H7 (cell line): Measurements from ENCODE around the gene KRT86. TPM values are rescaled to one million over a fixed set of nuclear protein-coding genes. Genes with fewer than 3 reads are reported as not detected.
"Not testable (repeated sequence)": the region's sequence is repeated elsewhere in the genome, so short reads cannot be mapped to it uniquely, and the experiment has no call there.

Experiments
- DNase-seq: peaks from one replicate; pipeline ENCODE4 v3.0.0; 2012
- H3K27me3 ChIP-seq: 2 replicates; pipeline ENCODE4 v1.6.0; 2011; ENCODE audit warnings: mild to moderate bottlenecking, low read length; ENCODE audit not compliant: control insufficient read depth, insufficient read depth
- H3K36me3 ChIP-seq: replicated peaks from 2 replicates; pipeline ENCODE4 v1.5.1; 2011; ENCODE audit warnings: low read length; ENCODE audit not compliant: control insufficient read depth, insufficient read depth
- H3K4me3 ChIP-seq: 2 replicates; pipeline ENCODE4 v1.5.1; 2011; ENCODE audit warnings: low read depth, mild to moderate bottlenecking, control low read depth, low read length, moderate library complexity; ENCODE audit not compliant: insufficient read depth
- total RNA-seq: library from RNA; depleted of rRNA; stranded (reverse); fragments of >200 nt; shearing (Covaris generic); gene quantifications from 2 replicates; pipeline ENCODE4 v1.2.3, GENCODE V29; 2014

The KRT86 gene
- total RNA-seq, 1 experiment from 2014 or later: not detected

DNA sequence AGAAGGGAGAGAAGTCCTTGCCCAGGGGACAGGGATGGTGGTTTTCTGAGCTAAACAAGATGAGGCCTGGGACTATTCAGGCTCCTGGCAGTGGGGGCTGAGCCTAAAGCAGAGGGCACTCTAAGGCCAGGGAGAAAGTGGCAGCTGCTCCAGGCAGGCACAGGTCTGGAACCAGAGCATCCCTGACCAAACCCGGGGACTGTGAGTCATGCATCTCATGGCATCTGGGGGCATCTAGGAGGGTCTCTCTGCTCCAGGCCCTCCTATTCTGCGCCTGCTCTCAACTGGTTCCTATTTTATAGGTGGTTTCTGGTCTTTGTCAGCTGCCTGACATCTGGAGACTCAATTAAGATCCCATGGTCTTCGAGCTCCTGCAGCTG, 29.8 kb upstream of the KRT86 start:
- peak; percentile 36 for DNase-seq
- Histone ChIP-seq H3K27me3 (peaks cover 2% of the 10 kb centered on the region; the same call in 1 of the 2 replicates), H3K36me3 (no peaks in the 10 kb centered on the region), H3K4me3 (no peak overlapping the region)

DNA sequence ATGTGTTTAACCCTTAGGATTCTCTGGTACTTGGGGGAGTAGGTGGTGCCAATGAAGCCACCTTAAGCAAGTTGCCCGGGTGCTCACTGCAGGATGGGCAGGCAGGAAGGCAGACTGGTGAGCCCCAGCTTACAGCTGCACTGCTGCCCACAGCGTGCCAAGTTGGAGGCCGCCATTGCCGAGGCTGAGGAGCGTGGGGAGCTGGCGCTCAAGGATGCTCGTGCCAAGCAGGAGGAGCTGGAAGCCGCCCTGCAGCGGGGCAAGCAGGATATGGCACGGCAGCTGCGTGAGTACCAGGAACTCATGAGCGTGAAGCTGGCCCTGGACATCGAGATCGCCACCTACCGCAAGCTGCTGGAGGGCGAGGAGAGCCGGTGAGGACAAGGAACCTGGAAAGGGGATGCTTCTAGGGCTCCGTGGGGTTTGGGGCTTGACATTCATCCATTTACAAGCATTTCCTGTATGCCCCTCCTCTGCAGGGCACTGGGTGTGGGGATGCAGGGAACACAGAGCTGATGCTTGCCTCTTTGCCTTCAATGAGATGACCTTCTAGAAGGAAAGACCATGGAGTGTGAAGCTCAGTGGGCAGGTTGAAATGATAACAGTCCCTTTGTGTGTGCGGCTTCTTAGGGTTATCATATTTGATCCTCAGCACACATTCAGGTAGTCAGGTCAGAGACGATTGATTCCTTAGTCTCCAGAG, 29.0 kb upstream of the KRT86 start:
- Histone ChIP-seq H3K36me3 (no peaks in the 10 kb centered on the region), H3K4me3 (no peak overlapping the region), H3K27me3 (peaks cover 10% of the 10 kb centered on the region)
- no peak for DNase-seq

DNA sequence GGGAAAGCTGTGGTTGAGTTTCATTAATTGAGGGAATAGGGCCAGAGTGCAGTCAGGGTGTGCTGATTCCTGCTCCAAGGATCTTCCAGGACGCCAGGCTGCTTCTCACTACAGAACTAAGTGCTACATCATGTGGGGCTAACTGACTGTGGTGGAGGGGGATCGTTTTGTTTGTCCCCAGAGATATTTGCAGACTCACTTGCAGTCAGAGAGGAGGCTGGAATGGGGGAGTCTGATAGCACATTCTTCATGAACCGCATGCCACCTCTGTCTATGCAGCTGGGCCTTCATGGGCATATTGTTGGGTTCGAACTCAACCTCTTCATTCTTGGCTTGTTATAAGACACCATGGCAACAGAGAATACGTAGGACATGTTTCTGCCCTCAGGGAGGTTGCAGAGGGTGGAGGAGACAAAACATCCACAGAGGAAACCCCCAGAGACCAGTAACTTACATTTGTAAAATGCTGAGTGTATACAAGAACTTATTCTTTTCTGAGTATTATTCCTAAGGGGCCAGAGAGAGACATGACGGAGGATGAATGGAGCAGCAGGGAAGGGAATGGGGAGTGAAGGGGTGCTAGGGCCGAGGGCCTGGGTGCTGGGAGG, 28.4 kb upstream of the KRT86 start:
- H3K36me3 ChIP-seq: no peaks in the 10 kb centered on the region
- no peak overlapping the region for H3K4me3 ChIP-seq
- peaks cover 14% of the 10 kb centered on the region for H3K27me3 ChIP-seq
- DNase-seq: no peak

DNA sequence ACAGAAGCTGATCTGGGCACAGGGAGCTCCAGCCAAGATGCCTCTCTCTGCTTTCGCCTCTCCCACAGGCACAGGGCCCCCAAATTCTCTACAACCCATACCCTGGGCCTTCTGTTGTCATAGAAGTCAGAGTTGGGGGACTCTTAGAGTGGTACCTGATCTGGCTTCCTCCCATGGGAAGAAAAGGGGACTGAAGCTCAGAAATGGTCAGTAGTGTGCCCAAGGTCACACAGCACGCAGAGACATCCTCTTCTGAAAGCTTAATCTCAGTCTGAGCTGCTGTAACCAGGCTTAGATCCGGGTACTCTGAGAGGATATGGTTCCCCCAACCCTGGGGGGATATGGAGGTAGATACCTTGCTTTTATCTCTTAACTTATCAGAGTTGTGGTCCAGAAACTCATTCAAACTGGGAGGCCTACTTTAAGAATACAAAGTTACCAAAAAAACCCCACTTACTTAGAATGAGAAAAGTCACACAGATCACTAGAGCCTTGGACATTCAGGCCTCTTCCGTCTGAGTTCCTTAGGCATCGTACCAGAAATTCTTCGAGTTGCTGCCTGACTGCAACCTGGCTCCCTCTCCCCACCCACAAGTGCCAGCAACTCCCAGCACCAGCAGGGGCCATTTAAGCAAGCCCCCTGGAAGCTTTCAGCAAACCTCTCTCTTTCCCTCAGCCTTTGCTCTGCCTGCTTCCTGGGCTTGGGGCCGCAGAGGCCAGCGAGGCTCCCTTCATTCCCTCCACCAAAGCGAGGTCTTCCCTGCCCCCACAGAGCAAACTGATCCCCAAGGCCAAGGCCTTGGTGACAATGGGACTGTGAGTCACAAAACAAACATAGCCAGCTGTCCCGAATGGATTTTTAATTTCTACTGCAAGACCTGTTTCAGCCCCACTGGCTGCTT, 27.5 kb upstream of the KRT86 start:
- Histone ChIP-seq H3K27me3 (peaks cover 14% of the 10 kb centered on the region), H3K36me3 (no peaks in the 10 kb centered on the region), H3K4me3 (no peak overlapping the region)
- peak; percentile 52 for DNase-seq

DNA sequence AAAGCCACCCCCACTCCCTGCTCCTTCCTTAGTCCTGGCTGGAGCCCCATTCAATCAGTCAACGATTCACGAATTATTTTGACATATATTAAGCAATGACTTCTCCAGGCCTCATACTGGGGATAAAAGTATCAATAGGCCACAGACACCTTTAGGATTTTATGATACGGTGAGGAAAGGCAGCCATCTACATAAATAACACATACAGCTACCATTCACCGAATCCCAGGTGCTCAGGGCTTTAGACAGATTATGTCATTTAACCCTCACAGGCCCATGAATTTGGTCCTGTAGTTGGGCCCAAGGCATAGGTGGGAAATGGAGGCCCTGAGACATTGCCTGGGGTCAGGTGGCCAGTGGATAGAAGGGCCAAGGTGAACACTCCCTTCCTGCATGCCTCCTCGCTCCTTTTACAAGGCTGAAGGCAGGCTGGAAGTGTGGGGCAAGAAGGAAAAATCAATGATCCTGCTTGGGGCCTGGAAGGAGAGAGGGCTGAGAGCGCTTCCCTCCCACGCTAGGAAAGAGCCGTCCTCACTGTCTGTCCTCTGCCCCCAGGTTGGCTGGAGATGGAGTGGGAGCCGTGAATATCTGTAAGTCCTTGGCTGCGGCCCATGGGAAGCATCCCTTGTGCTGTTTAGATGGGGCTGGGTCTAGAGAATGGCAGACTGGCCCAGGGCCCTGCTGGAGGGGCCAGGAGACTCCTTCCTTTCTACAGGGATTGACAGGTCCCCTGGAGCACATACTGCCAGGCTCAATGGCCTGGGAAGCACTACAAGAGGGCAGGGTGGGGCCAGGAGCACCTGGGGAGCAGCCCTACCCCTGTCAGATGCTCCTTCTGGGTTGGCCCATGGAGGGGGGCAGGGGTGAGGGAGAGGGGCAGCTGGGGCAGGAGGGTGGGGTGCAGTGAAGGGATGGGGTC, 26.6 kb upstream of the KRT86 start:
- DNase-seq: peak; percentile 45
- Histone ChIP-seq H3K27me3 (peaks cover 14% of the 10 kb centered on the region), H3K4me3 (no peak overlapping the region), H3K36me3 (no peaks in the 10 kb centered on the region)

DNA sequence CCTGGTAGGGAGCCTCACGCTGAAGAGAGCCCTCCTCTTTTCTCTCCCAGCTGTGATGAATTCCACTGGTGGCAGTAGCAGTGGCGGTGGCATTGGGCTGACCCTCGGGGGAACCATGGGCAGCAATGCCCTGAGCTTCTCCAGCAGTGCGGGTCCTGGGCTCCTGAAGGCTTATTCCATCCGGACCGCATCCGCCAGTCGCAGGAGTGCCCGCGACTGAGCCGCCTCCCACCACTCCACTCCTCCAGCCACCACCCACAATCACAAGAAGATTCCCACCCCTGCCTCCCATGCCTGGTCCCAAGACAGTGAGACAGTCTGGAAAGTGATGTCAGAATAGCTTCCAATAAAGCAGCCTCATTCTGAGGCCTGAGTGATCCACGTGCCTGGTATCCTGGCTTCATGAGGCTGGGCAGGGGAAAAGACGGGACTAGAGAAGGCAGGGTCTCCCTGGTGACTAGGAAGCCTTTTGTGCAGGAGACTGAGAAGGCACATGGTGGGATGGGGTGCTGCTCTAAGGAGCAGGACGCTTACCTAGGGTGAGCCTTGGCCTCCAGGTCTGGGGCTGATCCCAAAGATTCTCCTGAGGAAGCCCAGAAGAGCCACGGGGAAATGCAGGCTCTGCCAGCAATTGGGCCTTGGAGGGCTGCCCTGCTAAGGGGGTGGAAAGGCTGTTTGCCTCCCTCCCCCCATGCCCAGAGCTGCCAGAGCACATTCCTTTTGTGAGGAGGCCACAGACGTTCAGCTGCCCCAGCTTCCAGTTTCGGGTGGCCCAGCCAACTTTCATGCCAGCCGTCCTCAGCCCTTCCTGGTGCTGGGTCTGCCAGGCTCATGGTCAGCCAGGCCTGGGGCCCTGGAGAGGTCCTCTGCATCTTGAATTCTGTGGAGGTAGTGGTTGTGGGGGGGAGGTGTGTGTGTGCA, 25.6 kb upstream of the KRT86 start:
- DNase-seq: peak; percentile 48
- H3K36me3 ChIP-seq: no peaks in the 10 kb centered on the region
- H3K4me3 ChIP-seq: no peak overlapping the region
- H3K27me3 ChIP-seq: peaks cover 14% of the 10 kb centered on the region

DNA sequence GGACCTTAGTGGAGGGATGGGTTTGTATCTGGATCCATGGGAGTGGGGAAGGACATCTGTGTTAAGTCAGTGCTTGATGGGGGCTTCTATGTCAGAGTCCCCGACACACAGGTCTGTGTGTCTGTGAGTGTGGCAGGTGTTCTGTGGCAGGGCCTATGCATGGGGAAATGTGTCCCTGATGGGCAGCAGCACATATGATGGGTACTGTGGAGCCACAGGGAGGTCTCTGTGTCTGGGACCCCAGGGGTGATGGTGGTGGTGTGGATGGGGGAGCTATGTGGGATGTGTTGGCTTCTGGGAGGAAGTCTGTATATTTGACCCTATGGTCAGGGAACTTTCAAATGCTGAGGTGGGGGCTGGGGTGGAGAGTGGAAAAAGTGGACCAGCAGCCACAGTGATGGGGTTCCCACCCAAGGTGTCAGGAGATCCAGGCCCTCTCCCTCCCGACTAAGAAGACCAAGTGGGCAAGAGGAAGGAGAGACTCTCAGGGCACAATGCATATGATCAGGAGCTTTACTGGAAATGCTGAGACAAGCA, 24.9 kb upstream of the KRT86 start:
- H3K27me3 ChIP-seq: peaks cover 14% of the 10 kb centered on the region
- no peak overlapping the region; the same call in 1 of the 2 replicates for H3K4me3 ChIP-seq
- no peak for DNase-seq
- no peaks in the 10 kb centered on the region for H3K36me3 ChIP-seq

DNA sequence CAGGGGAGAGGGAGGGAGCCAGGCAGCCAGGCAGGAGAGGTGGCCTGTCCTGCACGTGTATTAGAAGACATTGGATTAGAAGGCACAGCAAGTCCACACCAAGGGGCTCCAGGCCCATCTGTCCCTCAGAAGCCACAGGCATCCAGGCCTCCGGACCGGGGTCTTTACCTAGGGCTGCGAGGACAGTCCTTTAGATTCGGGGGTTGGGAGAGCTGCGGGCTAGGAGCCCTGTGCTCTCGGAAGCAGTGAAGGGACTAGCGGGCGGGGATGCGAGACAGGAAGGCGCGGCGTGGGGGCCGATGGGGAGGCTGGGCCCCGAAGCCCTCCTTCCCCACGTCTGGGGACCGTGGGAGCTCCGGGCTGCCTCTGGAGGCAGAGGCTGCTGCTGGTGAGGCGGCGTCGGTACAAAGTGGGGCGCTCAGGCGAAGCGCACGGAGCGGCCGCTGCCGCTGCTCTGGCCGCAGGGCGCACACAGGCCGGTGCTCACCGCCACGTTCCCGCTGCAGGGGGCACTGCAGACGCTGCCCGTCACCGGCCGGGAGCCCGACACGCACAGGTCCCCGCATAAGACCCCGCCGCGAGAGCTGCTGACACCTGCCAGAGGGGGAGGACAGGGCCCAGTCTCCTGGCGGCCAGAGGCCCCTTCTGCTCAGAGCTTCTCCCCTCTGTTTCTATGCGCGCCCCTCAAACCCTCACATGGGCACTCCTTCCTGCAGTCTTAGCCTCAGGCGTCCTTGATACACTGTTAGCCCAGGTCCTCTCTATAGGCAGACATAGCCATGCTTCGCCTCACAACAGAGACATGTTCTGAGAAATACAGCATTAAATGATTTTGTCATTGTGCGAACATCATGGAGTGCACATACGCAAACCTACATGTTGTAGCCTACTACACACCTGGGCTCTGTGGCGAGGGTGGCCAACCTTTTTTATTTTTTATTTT, 24.1 kb upstream of the KRT86 start:
- Histone ChIP-seq H3K4me3 (peak overlapping the region; percentile 34), H3K36me3 (no peaks in the 10 kb centered on the region), H3K27me3 (peaks cover 14% of the 10 kb centered on the region)
- peak; percentile 80 for DNase-seq

DNA sequence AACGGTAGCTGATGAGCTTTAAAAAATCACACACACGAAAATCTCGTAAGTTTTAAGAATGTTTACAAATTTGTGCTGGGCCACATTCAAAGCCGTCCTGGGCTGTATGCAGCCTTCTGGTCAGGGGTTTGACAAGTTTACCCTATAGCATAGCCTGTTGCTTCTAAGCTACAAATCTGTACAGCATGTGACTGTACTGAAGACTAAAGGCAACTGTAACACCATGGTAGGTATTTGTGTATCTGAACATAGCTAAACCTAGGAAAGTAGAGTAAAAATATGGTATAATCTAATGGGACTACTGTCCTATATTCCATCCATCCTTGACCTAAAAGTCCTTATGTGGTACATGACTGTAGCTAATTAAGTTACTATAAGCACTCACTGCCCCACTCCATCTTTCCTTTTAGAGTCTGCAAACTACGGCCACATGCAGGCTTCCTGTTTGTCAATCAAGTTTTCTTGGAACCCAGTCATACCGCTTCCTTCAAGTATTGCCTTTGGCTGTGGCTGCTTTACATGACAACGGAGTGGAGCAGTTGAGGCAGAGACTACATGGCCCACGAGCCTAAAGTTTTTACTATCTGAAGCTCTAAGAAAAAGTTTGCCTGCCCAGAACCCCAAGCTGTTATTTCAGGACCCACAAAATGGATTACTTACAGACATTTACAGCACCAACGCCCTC, 22.9 kb upstream of the KRT86 start:
- Histone ChIP-seq H3K36me3 (no peaks in the 10 kb centered on the region), H3K27me3 (peaks cover 14% of the 10 kb centered on the region), H3K4me3 (no peak overlapping the region)
- no peak for DNase-seq

DNA sequence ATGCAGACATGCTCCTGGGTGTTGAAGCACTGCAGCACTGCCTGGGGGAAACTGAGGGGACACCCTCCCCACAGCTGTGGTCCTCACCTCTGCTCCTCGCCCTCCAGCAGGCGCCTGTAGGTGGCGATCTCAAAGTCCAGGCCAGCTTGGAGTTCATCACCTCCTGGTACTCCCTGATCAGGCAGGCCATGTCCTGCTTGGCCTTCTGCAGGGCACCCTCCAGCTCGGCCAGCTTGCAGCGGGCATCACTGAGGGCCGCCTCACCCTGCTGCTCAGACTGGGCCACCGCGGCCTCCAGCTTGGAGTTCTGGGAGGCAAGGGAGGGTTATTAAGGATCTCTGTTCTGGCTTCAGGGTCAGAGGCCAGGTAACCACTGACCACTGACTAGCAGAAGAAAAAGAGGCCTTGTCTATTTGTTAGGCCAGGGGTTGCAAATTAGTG, 22.2 kb upstream of the KRT86 start:
- not testable (repeated sequence) for H3K36me3 ChIP-seq, H3K4me3 ChIP-seq
- peaks cover 16% of the 10 kb centered on the region for H3K27me3 ChIP-seq
- peak; percentile 72 for DNase-seq

DNA sequence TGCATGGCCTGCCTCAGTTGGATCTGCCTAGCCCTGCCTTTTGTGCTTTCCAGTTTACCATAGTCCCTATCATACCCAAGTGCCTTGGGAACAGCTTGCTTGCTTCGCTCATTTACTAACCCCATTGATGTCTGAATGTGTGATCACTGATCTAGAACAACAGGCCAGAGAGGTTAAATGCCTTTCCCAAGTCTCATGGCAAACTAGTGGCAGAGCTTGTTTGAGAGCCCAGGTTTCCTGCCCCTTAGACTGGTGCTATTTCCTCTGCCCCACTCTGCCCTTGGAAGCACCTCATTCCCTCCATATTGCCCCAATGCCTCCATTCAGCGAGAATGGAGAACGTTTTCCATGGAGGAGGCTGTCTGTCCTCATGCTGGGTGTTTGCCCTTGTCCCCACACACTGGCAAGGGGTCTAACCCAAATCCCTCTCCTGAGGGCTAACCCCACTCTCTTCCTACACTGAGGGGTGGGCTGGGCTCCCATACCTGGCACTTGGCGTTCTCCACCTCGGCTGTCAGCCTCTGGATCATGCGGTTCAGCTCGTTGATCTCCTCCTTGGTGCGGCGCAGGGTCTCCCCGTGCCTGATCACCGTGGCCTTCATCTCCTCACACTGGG, 21.6 kb upstream of the KRT86 start:
- H3K27me3 ChIP-seq: peaks cover 22% of the 10 kb centered on the region

More for the DNA sequence above, 21.6 kb upstream of the KRT86 start:
- Histone ChIP-seq H3K4me3 (no peak overlapping the region), H3K36me3 (no peaks in the 10 kb centered on the region)
- peak; percentile 26 for DNase-seq
